Measurements from ENCODE around the gene URB1.

DNA sequence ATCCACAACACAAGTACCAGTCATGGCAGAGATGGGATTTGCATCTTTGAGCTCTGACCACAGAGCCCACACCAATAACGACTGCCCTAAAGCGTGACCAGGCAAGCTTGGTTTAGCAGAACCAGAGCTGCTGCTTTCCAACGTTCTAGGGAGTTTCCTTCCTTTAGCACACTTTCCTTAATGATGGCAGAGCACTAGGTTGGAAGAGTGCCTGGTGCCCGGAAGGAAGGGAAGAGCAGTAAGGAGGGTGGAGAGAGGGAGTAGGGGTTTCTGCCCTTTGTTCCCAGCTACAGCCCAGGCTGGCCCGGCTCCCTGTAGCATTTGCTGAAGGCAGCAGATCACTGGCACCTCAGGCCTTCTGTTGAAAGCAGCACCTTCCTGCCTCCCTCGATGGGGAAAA, 13.6 kb upstream of the URB1 start:
- TF ChIP-seq, protein P1, sequence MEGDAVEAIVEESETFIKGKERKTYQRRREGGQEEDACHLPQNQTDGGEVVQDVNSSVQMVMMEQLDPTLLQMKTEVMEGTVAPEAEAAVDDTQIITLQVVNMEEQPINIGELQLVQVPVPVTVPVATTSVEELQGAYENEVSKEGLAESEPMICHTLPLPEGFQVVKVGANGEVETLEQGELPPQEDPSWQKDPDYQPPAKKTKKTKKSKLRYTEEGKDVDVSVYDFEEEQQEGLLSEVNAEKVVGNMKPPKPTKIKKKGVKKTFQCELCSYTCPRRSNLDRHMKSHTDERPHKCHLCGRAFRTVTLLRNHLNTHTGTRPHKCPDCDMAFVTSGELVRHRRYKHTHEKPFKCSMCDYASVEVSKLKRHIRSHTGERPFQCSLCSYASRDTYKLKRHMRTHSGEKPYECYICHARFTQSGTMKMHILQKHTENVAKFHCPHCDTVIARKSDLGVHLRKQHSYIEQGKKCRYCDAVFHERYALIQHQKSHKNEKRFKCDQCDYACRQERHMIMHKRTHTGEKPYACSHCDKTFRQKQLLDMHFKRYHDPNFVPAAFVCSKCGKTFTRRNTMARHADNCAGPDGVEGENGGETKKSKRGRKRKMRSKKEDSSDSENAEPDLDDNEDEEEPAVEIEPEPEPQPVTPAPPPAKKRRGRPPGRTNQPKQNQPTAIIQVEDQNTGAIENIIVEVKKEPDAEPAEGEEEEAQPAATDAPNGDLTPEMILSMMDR (IDR thresholded peaks at IDR 0.05), result no peak
- TF ChIP-seq POLR2A (IDR thresholded peaks at IDR 0.05) (no peak), EP300 (IDR thresholded peaks at IDR 0.05; ENCODE audit: low read depth) (no peak), POLR2AphosphoS5 (IDR thresholded peaks at IDR 0.05) (peak in 1 of 3 donors; percentile 34)

Measured in transverse colon (tissue), 4 donors.